ENCODE measurements around the gene CELA3B.
"Not testable (repeated sequence)": the region's sequence is repeated elsewhere in the genome, so short reads cannot be mapped to it uniquely, and the experiment has no call there.

DNA sequence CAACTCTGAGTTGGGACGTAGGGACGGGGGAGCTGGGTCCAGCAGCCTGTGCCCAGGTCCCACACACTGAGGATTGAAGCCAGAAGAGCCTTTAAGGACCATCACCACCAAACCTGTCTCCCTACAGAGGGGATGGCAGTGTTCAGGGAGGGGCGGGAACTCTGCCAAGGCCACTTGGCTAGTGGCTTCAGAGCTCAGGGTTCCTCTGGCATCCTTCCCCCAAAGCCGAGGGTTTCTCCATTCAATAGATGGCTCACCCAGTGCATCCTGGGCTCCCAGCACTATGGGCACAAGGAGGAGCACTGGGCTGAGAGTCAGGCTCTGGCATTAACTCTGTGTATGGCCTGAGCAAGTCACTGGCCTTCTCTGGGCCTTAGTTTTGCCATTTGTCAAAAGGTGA is 4.4 kb downstream of the CELA3B start:
- TF ChIP-seq POLR2A (IDR thresholded peaks at IDR 0.05; ENCODE audit: low read depth, low read length); POLR2AphosphoS5 (IDR thresholded peaks at IDR 0.05; ENCODE audit: low read depth, low read length); TAF1 (IDR thresholded peaks at IDR 0.05; ENCODE audit: borderline replicate concordance, low read depth, low read length): not testable (repeated sequence)

Data from GM12892 (cell line).